GM19099 (cell line): ENCODE results near the gene OCRL.

ENCODE experiments used
- POLR2A ChIP-seq: IDR thresholded peaks from 3 replicates; pipeline ENCODE4 v1.6.1; 2011; ENCODE audit warnings: low read depth; ENCODE audit not compliant: insufficient read length; ENCODE audit errors: extremely low read depth

The OCRL gene

GRCh38 chrX:129524250-129524850 is 15.7 kb upstream of the OCRL start:
- no peak for TF ChIP-seq POLR2A

GRCh38 chrX:129525162-129525561 is 14.9 kb upstream of the OCRL start:
- TF ChIP-seq POLR2A: no peak

GRCh38 chrX:129525896-129526295 is 14.2 kb upstream of the OCRL start:
- no peak for TF ChIP-seq POLR2A

GRCh38 chrX:129529685-129530281 is 10.3 kb upstream of the OCRL start:
- no peak for TF ChIP-seq POLR2A

- no peak for TF ChIP-seq POLR2A
These were observed 9.6 kb upstream of the OCRL start for GRCh38 chrX:129530410-129530809.

GRCh38 chrX:129531132-129531531 is 8.9 kb upstream of the OCRL start:
- TF ChIP-seq POLR2A: no peak

GRCh38 chrX:129534816-129535578 is 5.1 kb upstream of the OCRL start:
- TF ChIP-seq POLR2A: no peak

- TF ChIP-seq POLR2A: no peak
These were observed 694 bp downstream of the OCRL start for GRCh38 chrX:129540722-129541184.

GRCh38 chrX:129544780-129545179 is 4.7 kb downstream of the OCRL start:
- TF ChIP-seq POLR2A: no peak

- no peak for TF ChIP-seq POLR2A
These were observed 5.3 kb downstream of the OCRL start for GRCh38 chrX:129545408-129545807.

GRCh38 chrX:129549124-129549523 is 9.1 kb downstream of the OCRL start:
- no peak for TF ChIP-seq POLR2A

GRCh38 chrX:129553619-129554288 is 13.7 kb downstream of the OCRL start:
- TF ChIP-seq POLR2A: no peak

- no peak for TF ChIP-seq POLR2A
These were observed 16.8 kb downstream of the OCRL start for GRCh38 chrX:129556806-129557315.

- no peak for TF ChIP-seq POLR2A
These were observed 17.9 kb downstream of the OCRL start for GRCh38 chrX:129557844-129558480.

- no peak for TF ChIP-seq POLR2A
These were observed 19.7 kb downstream of the OCRL start for GRCh38 chrX:129559783-129560182.

GRCh38 chrX:129561453-129561852 is 21.4 kb downstream of the OCRL start:
- TF ChIP-seq POLR2A: no peak
